CD4-positive, alpha-beta T cell treated with Interleukin-1 beta for 1 hour (primary cell): ENCODE data around the gene SNIP1.
"Not testable (repeated sequence)": the region's sequence is repeated elsewhere in the genome, so short reads cannot be mapped to it uniquely, and the experiment has no call there.

Experiments used
- DNase-seq, 2 donors: peaks; one replicate each; pipeline ENCODE4 v3.0.0-alpha.2; 2020 to 2022

SNIP1 gene

GRCh38 chr1:37509181-37509580 is 44.9 kb downstream of the SNIP1 start:
- DNase-seq: no peak

GRCh38 chr1:37506740-37507139 is 47.4 kb downstream of the SNIP1 start:
- no peak for DNase-seq

- not testable (repeated sequence) for DNase-seq
Observed at GRCh38 chr1:37502791-37503190, 51.3 kb downstream of the SNIP1 start.

- DNase-seq: no peak
Observed at GRCh38 chr1:37502104-37502503, 52.0 kb downstream of the SNIP1 start.

GRCh38 chr1:37501661-37502060 is 52.4 kb downstream of the SNIP1 start:
- DNase-seq: no peak

- no peak for DNase-seq
Observed at GRCh38 chr1:37498872-37499617, 55.0 kb downstream of the SNIP1 start.

GRCh38 chr1:37497832-37498231 is 56.3 kb downstream of the SNIP1 start:
- DNase-seq: no peak

- DNase-seq: no peak
Observed at GRCh38 chr1:37495875-37496274, 58.2 kb downstream of the SNIP1 start.

- DNase-seq: no peak
Observed at GRCh38 chr1:37493336-37494098, 60.6 kb downstream of the SNIP1 start.

GRCh38 chr1:37487619-37487984 is 66.5 kb downstream of the SNIP1 start:
- no peak for DNase-seq

GRCh38 chr1:37486680-37487618 is 67.1 kb downstream of the SNIP1 start:
- peak; percentile 71 to 79 for DNase-seq

- DNase-seq: peak; percentile 2 to 16
Observed at GRCh38 chr1:37485902-37486679, 68.0 kb downstream of the SNIP1 start.
